ENCODE data around the gene GPM6B. TPM values are rescaled to one million over a fixed set of nuclear protein-coding genes. Genes with fewer than 3 reads are reported as not detected.
A peak's percentile ranks its signal among the peaks of the same experiment; 100 is the strongest.

GPM6B gene, protein sequence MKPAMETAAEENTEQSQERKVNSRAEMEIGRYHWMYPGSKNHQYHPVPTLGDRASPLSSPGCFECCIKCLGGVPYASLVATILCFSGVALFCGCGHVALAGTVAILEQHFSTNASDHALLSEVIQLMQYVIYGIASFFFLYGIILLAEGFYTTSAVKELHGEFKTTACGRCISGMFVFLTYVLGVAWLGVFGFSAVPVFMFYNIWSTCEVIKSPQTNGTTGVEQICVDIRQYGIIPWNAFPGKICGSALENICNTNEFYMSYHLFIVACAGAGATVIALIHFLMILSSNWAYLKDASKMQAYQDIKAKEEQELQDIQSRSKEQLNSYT
- total RNA-seq (2014; rRNA removed) = 0.51 and 0.98 TPM in 2 replicates
- Bru-seq, nascent RNA = percentile 15 among the genes with signal in this experiment
- BruChase-seq, experiment 1, labeled RNA remaining after a 6-hour chase = percentile 15 among the genes with signal in this experiment
- percentile 15 among the genes with signal in this experiment for BruChase-seq, experiment 2, labeled RNA remaining after a 2-hour chase
- long read RNA-seq, partial matches to known transcripts = 0 of 6 reads
- long read RNA-seq, other reads (novel, unspliced or antisense) = 6 of 6 reads

GRCh38 chrX:13816643-13817627 lies at the start of gene GPM6B:
Gene GPM6B (minus strand): TSS chrX:13817093. CDS start chrX:13816904, 189 bp downstream.
- ChIA-PET CTCF (no interaction called here), POLR2A (ENCODE audit: unreplicated experiment) (no interaction called here)
- intact Hi-C loops (cut with micrococcal nuclease) = no loop called here
- H3K9me3 ChIP-seq (ENCODE audit: low read length) = no peaks in the 10 kb centered on the region
- H3K27ac ChIP-seq (ENCODE audit: low read length) = no peak within 1 kb of the TSS
- no peaks in the 10 kb centered on the region for H4K20me1 ChIP-seq (ENCODE audit: low read length)
- no peak within 1 kb of the TSS for H3K4me3 ChIP-seq (ENCODE audit: low read length)
- H2AFZ ChIP-seq (ENCODE audit: low read length) = no peak within 1 kb of the TSS
- BruUV-seq (replicated peaks) = no TSS peak
- no peaks in the 10 kb centered on the region for H3K9me2 ChIP-seq (replicated peaks; ENCODE audit: low read length)
- no peak for DNase-seq
- peaks cover 75% of the 10 kb centered on the region for H3K27me3 ChIP-seq (ENCODE audit: low read length)
- no peaks in the 10 kb centered on the region for H3K79me2 ChIP-seq (ENCODE audit: low read length)
- no peaks in the 10 kb centered on the region for H3K36me3 ChIP-seq (ENCODE audit: low read depth, low read length)
- no peak within 1 kb of the TSS for H3K4me2 ChIP-seq (ENCODE audit: low read length)
- H3K9ac ChIP-seq (ENCODE audit: low read length) = no peak within 1 kb of the TSS
- TF ChIP-seq EZH2phosphoT487 (IDR thresholded peaks at IDR 0.05; ENCODE audit: borderline replicate concordance, low read length) (no peak), EZH2 (IDR thresholded peaks at IDR 0.05; ENCODE audit: low read length, unreplicated experiment) (no peak)
- TF ChIP-seq, protein P1, sequence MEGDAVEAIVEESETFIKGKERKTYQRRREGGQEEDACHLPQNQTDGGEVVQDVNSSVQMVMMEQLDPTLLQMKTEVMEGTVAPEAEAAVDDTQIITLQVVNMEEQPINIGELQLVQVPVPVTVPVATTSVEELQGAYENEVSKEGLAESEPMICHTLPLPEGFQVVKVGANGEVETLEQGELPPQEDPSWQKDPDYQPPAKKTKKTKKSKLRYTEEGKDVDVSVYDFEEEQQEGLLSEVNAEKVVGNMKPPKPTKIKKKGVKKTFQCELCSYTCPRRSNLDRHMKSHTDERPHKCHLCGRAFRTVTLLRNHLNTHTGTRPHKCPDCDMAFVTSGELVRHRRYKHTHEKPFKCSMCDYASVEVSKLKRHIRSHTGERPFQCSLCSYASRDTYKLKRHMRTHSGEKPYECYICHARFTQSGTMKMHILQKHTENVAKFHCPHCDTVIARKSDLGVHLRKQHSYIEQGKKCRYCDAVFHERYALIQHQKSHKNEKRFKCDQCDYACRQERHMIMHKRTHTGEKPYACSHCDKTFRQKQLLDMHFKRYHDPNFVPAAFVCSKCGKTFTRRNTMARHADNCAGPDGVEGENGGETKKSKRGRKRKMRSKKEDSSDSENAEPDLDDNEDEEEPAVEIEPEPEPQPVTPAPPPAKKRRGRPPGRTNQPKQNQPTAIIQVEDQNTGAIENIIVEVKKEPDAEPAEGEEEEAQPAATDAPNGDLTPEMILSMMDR (conservative IDR thresholded peaks at IDR 0.05; ENCODE audit: low read depth, low read length) = no peak
- no peaks in the 10 kb centered on the region for H3F3A ChIP-seq (ENCODE audit: low read length, unreplicated experiment)
- no peaks in the 10 kb centered on the region for H3K4me1 ChIP-seq (ENCODE audit: insufficient read depth, low read length)
- ATAC-seq = no peak

GRCh38 chrX:13864264-13864663 lies 47.4 kb upstream of the GPM6B start:
- intact Hi-C loops (cut with micrococcal nuclease) = no loop called here
- TF ChIP-seq EZH2phosphoT487 (IDR thresholded peaks at IDR 0.05; ENCODE audit: borderline replicate concordance, low read length) (no peak), EZH2 (IDR thresholded peaks at IDR 0.05; ENCODE audit: low read length, unreplicated experiment) (no peak)
- TF ChIP-seq, protein P1 (conservative IDR thresholded peaks at IDR 0.05; ENCODE audit: low read depth, low read length) = no peak
- no peak overlapping the region for H3K9ac ChIP-seq (ENCODE audit: low read length)
- no peak overlapping the region for H2AFZ ChIP-seq (ENCODE audit: low read length)
- no peak for DNase-seq
- H3K4me3 ChIP-seq (ENCODE audit: low read length) = no peak overlapping the region
- H3K27me3 ChIP-seq (ENCODE audit: low read length) = peaks cover 1% of the 10 kb centered on the region; the same call in 1 of the 2 replicates
- no peaks in the 10 kb centered on the region for H3K36me3 ChIP-seq (ENCODE audit: low read depth, low read length)
- H3K4me1 ChIP-seq (ENCODE audit: insufficient read depth, low read length) = no peaks in the 10 kb centered on the region
- H3F3A ChIP-seq (ENCODE audit: low read length, unreplicated experiment) = no peaks in the 10 kb centered on the region
- no peaks in the 10 kb centered on the region for H3K9me3 ChIP-seq (ENCODE audit: low read length)
- POLR2A ChIA-PET (ENCODE audit: unreplicated experiment) = no interaction called here
- H3K4me2 ChIP-seq (ENCODE audit: low read length) = no peak overlapping the region
- no peaks in the 10 kb centered on the region for H3K79me2 ChIP-seq (ENCODE audit: low read length)
- no peak for ATAC-seq
- H3K9me2 ChIP-seq (replicated peaks; ENCODE audit: low read length) = no peaks in the 10 kb centered on the region
- no peaks in the 10 kb centered on the region for H4K20me1 ChIP-seq (ENCODE audit: low read length)
- no peak overlapping the region for H3K27ac ChIP-seq (ENCODE audit: low read length)
- CTCF ChIA-PET = no interaction called here
- BruUV-seq (replicated peaks) = no TSS peak
